Endothelial cell (in vitro differentiated cells): ENCODE results near the gene MUC21. TPM values are rescaled to one million over a fixed set of nuclear protein-coding genes. Genes with fewer than 3 reads are reported as not detected.
"Not testable (repeated sequence)": the region's sequence is repeated elsewhere in the genome, so short reads cannot be mapped to it uniquely, and the experiment has no call there.

Source experiments
- DNase-seq: peaks from one replicate; pipeline ENCODE4 v3.0.0; 2021; ENCODE audit warnings: low spot score
- H3K27ac Mint-ChIP-seq: one replicate; pipeline ENCODE4 v1.8.0; 2021; ENCODE audit warnings: mixed read lengths, inconsistent platforms; ENCODE audit not compliant: unreplicated experiment
- H3K27me3 Mint-ChIP-seq: one replicate; pipeline ENCODE4 v1.8.0; 2021; ENCODE audit warnings: mild to moderate bottlenecking, moderate library complexity, mixed read lengths, inconsistent platforms; ENCODE audit not compliant: unreplicated experiment
- H3K36me3 Mint-ChIP-seq: one replicate; pipeline ENCODE4 v1.8.0; 2021; ENCODE audit warnings: mild to moderate bottlenecking, low read depth, mixed read lengths, inconsistent platforms; ENCODE audit not compliant: unreplicated experiment
- H3K4me1 Mint-ChIP-seq: one replicate; pipeline ENCODE4 v1.8.0; 2021; ENCODE audit warnings: mild to moderate bottlenecking, mixed read lengths, inconsistent platforms; ENCODE audit not compliant: unreplicated experiment
- H3K4me3 Mint-ChIP-seq: one replicate; pipeline ENCODE4 v1.8.0; 2021; ENCODE audit warnings: mild to moderate bottlenecking, mixed read lengths, inconsistent platforms; ENCODE audit not compliant: unreplicated experiment
- H3K9me3 Mint-ChIP-seq: one replicate; pipeline ENCODE4 v1.8.0; 2021; ENCODE audit warnings: mixed read lengths, inconsistent platforms; ENCODE audit not compliant: unreplicated experiment
- total RNA-seq: library from RNA; stranded (reverse); fragmentation: NEBNext Ultra II Directional; extraction: Animal tissue kit (Norgen Biotek cat#: 25700); gene quantifications from one replicate; pipeline ENCODE4 v1.2.1, GENCODE V29; 2021; ENCODE audit not compliant: unreplicated experiment
- TF ChIP-seq, protein P1 (sequence below): fragments of 200-600 bp; sonication (generic); IDR thresholded peaks from one replicate; pipeline ENCODE4 v1.5.0; 2021; ENCODE audit warnings: antibody characterized with exemption; ENCODE audit not compliant: unreplicated experiment

Gene MUC21
- total RNA-seq, 1 donor from 2014 or later: 0.10 TPM

DNA sequence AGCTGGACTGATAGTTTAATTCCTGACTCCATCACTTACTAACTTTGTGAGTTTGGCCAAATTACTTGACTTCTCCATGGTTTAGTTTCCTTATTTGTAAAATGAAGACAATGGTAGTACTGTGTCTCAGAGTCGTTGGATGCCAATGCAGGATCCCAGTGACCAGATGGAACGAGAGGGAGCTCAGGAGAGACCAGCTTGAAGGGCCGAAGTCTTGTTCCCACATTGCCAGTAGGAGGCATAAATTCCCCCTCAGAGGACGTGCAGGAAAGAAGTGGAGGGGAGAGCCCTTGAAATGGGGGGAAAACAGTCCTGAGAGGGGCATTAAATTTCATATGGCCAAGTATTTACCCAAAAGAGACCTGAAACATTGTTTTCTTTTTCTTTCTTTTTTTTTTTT, 24.6 kb downstream of the MUC21 start:
- no peak overlapping the region for H3K27ac Mint-ChIP-seq
- H3K27me3 Mint-ChIP-seq: no peaks in the 10 kb centered on the region
- TF ChIP-seq, protein P1, sequence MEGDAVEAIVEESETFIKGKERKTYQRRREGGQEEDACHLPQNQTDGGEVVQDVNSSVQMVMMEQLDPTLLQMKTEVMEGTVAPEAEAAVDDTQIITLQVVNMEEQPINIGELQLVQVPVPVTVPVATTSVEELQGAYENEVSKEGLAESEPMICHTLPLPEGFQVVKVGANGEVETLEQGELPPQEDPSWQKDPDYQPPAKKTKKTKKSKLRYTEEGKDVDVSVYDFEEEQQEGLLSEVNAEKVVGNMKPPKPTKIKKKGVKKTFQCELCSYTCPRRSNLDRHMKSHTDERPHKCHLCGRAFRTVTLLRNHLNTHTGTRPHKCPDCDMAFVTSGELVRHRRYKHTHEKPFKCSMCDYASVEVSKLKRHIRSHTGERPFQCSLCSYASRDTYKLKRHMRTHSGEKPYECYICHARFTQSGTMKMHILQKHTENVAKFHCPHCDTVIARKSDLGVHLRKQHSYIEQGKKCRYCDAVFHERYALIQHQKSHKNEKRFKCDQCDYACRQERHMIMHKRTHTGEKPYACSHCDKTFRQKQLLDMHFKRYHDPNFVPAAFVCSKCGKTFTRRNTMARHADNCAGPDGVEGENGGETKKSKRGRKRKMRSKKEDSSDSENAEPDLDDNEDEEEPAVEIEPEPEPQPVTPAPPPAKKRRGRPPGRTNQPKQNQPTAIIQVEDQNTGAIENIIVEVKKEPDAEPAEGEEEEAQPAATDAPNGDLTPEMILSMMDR: no peak
- H3K4me3 Mint-ChIP-seq: no peak overlapping the region
- DNase-seq: no peak
- peaks cover 17% of the 10 kb centered on the region for H3K4me1 Mint-ChIP-seq
- no peaks in the 10 kb centered on the region for H3K36me3 Mint-ChIP-seq
- no peaks in the 10 kb centered on the region for H3K9me3 Mint-ChIP-seq

DNA sequence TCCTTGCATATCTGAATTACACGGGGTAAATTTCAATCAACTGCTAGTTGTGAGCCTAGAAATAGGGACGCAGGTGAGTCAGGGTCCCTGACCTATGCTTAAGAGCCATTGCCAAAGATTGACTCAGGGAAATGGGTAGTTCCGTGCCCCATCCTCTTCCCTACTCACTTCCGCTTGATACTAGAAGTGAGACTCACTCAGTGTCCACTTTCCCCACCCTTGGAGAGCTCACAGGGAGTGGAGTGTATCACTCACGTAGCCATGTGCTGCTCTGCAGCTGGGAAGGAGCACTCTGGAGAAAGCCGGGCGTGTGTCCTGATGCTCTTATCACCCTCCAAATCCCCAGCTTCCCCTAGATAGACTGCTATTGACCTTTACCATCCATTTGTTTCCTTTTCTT, 26.2 kb downstream of the MUC21 start:
- no peak overlapping the region for H3K27ac Mint-ChIP-seq
- TF ChIP-seq, protein P1: no peak
- no peak overlapping the region for H3K4me3 Mint-ChIP-seq
- DNase-seq: no peak
- H3K27me3 Mint-ChIP-seq: no peaks in the 10 kb centered on the region
- H3K4me1 Mint-ChIP-seq: peaks cover 13% of the 10 kb centered on the region
- no peaks in the 10 kb centered on the region for H3K36me3 Mint-ChIP-seq
- H3K9me3 Mint-ChIP-seq: no peaks in the 10 kb centered on the region

DNA sequence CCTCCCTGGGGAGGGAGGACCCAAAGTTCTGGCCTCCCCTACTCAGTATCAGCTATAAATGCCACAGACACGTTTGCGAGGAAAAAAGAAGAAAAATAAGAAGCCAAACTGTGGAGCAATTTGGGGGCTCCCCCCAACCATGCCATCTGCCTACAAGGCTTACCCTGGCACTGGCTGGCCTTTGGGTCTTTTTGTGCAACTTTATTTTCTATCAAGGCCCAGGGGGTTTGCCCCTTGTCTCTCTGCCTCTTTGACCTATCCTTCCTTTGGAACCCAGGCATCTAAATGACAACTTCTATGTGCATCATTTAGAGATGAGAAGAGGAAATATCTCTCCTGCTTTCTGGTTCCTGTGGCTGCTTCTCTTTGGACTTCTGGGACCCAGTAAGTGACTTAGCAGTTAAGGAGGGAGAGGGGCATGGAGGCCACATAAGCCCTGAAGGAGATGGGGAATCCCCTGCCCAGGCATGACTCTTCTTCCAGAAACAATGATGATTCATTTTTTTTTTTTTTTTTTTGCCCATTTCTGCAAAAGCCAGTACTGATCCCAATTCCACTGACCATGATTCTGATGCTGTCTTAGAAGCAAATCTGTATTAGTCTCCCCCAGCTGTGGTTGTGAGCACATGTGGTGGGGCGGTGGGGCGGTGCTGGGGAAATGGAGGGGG, 27.0 kb downstream of the MUC21 start, which contains the start of gene MUC22:
MUC22 (plus strand) TSS at position 82 of the 668 bp plus-strand sequence; CDS start at position 315, 233 bp downstream.
- Mint-ChIP-seq H3K27me3 (no peaks in the 10 kb centered on the region), H3K36me3 (no peaks in the 10 kb centered on the region), H3K4me3 (no peak within 1 kb of the TSS), H3K27ac (no peak within 1 kb of the TSS), H3K4me1 (peaks cover 5% of the 10 kb centered on the region), H3K9me3 (no peaks in the 10 kb centered on the region)
- DNase-seq: no peak
- TF ChIP-seq, protein P1: no peak

DNA sequence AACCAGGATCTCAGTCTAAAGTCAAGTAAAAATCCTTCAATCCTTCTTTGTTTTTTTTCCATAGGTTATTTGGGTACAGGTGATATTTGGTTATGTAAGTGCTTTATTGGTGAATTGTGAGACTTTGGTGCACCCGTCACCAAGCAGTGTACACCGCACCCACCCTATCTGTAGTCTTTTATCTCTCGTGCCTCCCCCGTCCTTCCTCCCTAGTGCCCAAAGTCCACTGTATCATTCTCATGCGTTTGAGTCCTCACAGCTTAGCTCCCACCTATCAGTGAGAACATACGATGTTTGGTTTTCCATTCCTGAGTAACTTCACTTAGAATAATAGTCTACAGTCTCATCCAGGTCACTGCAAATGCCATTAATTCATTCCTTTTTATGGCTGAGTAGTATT, 27.6 kb downstream of the MUC21 start:
- Mint-ChIP-seq H3K36me3 (no peaks in the 10 kb centered on the region), H3K4me3 (no peak overlapping the region), H3K9me3 (no peaks in the 10 kb centered on the region), H3K27me3 (no peaks in the 10 kb centered on the region), H3K4me1 (peaks cover 2% of the 10 kb centered on the region), H3K27ac (no peak overlapping the region)
- TF ChIP-seq, protein P1: no peak
- DNase-seq: no peak

DNA sequence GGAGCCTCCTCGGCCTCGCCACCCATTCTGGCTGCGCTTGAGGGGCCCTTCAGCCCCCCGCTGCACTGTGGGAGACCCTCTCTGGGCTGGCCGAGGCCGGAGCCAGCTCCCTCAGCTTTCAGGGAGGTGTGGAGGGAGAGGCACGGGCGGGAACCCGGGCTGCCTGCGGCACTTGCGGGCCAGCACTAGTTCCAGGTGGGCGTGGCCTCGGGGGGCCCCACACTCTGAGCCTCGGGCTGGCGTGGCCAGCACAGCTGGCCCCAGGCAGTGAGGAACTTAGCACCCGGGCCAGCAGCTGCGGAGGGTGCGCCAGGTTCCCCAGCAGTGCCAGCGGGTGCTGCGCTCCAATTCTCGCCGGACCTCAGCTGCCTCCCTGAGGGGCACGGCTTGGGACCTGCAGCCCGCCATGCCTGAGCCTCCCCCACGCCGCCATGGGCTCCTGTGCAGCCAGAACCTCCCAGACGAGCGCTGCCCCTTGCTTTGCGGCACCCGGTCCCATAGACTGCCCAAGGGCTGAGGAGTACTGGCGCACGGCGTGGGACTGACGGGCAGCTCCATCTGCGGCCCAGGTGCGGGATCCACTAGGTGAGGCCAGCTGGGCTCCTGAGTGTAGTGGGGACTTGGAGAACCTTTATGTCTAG, 33.3 kb downstream of the MUC21 start:
- H3K9me3 Mint-ChIP-seq: no peaks in the 10 kb centered on the region
- peaks cover 4% of the 10 kb centered on the region for H3K27me3 Mint-ChIP-seq
- no peak for DNase-seq
- H3K4me3 Mint-ChIP-seq: no peak overlapping the region
- no peaks in the 10 kb centered on the region for H3K36me3 Mint-ChIP-seq
- H3K4me1 Mint-ChIP-seq: no peaks in the 10 kb centered on the region
- no peak overlapping the region for H3K27ac Mint-ChIP-seq
- TF ChIP-seq, protein P1: no peak

DNA sequence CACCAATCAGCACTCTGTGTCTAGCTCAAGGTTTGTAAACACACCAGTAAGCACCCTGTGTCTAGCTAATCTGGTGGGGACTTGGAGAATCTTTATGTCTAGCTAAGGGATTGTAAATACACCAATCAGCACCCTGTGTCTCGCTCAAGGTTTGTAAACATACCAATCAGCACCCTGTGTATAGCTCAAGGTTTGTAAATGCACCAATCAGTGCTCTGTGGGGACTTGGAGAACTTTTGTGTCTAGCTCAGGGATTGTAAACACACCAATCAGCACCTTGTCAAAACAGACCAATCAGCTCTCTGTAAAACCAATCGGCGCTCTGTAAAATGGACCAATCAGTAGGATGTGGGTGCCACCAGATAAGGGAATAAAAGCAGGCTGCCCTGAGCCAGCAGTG, 33.9 kb downstream of the MUC21 start:
- not testable (repeated sequence) for H3K27ac Mint-ChIP-seq, H3K36me3 Mint-ChIP-seq, H3K9me3 Mint-ChIP-seq, H3K4me3 Mint-ChIP-seq, H3K4me1 Mint-ChIP-seq, DNase-seq, H3K27me3 Mint-ChIP-seq
